Skin epidermis (tissue), 12 donors: Measurements from ENCODE around the gene RNF135.
A peak's percentile ranks its signal among the peaks of the same experiment; 100 is the strongest.
"Not testable (repeated sequence)": the region's sequence is repeated elsewhere in the genome, so short reads cannot be mapped to it uniquely, and the experiment has no call there.

ENCODE experiments used
- H3K27ac ChIP-seq, 21 experiments: fragments of 200-600 bp; sonication (generic) in 11 of 21; one replicate each; pipeline ENCODE4 v1.5.0; 2020; ENCODE audit warnings: mild to moderate bottlenecking in 3 of 21, inconsistent platforms in 2 of 21, moderate library complexity in 2 of 21
- H3K4me3 ChIP-seq, 7 experiments: fragments of 200-600 bp; sonication (generic) in 2 of 7; one replicate each; pipeline ENCODE4 v1.5.0; 2020; ENCODE audit warnings: inconsistent platforms in 2 of 7, mild to moderate bottlenecking in 2 of 7, moderate library complexity in 1 of 7

The RNF135 gene

GRCh38 chr17:30970831-30971567, at the start of gene RNF135:
Gene RNF135, plus strand, starts transcription at chr17:30971039. Its CDS starts 35 bp downstream, at chr17:30971074.
- Histone ChIP-seq H3K4me3 (peak within 1 kb of the TSS; percentile 41 to 86 (median 71)), H3K27ac (peak within 1 kb of the TSS; percentile 81 to 99 (median 96))

GRCh38 chr17:30921544-30922196, 49.2 kb upstream of the RNF135 start, which contains the start of gene ADAP2:
Gene ADAP2, plus strand, starts transcription at chr17:30921945. Its CDS starts 70 bp downstream, at chr17:30922015.
- peak within 1 kb of the TSS in 19 of 21 experiments; percentile 37 to 81 (median 68) for H3K27ac ChIP-seq
- H3K4me3 ChIP-seq = peak within 1 kb of the TSS; percentile 36 to 58 (median 47)

DNA sequence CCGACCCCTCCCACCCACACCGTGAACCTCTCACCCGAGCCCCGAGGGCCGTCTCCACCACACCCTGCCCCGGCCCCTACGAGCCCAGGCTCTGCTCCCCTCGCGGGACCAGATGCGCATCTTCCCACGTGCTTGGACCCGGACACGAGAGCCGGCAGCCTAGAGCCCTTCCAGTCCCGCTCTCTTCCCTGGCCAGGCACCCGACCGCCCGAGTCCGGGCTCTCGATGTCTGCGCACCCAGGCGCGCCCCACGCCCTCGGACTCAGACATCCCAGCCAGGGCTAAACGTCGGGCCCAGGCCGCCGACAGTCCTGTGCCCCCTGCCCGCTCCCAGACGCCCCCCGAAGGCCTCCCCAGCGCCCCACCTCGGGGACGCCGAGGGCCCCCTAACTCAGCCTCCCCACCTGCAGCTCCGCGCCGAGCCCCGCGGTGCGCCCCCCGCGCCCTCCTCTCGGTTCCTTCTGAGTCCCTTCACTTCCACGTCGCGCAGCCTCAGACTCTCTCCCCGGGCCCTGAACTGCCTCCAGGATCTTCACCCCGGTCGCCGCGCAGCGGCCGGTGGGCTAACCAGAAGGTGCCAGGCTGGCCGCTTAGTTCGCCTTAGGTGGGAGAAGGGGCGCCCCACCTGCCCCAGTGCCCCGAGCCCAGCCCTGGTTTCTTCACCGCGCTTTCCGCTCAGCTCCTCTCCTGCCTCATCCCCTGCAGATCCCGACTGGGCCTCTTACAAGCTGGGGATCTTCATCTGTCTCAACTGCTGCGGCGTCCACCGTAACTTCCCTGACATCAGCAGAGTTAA, 48.4 kb upstream of the RNF135 start:
- Histone ChIP-seq H3K27ac (peak overlapping the region in 19 of 21 experiments; percentile 37 to 81 (median 68)), H3K4me3 (peak overlapping the region; percentile 36 to 58 (median 47))

DNA sequence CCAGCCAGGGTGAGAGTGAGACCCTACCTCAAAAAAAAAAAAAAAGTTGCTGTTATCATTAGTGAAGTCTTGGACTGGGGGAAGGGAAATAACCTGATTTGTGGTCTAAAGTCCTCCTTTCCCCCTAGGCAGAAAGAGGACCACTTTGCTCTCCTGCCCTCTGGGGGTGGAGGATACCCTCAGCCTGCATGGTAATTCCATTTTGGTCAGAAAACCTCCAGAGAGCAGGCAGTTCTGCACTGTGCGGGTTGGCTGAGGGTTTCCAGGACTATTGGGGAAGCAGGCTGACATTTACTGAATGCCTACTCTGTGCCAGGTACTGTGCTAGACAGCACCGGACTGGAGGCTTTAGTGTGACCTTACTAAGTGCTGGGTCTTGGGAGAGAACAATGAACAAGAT, 46.5 kb upstream of the RNF135 start:
- no peak overlapping the region for H3K27ac ChIP-seq
- H3K4me3 ChIP-seq = no peak overlapping the region

GRCh38 chr17:30926516-30926915, 44.3 kb upstream of the RNF135 start:
- H3K27ac ChIP-seq = no peak overlapping the region
- no peak overlapping the region for H3K4me3 ChIP-seq

DNA sequence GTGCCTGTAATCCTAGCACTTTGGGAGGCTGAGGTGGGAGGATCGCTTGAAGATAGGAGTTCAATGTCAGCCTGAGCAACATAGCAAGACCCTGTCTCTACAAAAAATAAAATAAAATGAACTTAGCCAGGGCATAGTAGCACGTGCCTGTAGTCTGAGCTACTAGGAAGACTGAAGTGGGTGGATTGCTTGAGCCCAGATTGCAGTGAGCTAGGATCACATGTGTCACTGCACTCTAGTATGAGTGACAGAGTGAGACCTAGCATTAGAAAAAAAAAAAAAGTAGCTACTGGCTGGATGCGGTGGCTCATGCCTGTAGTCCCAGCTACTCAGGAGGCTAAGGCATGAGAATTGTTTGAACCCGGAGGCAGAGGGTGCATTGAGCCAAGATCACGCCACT, 43.1 kb upstream of the RNF135 start:
- no peak overlapping the region for H3K27ac ChIP-seq
- H3K4me3 ChIP-seq = no peak overlapping the region

- Histone ChIP-seq H3K4me3 (no peak overlapping the region), H3K27ac (no peak overlapping the region)
Observed at GRCh38 chr17:30928584-30928983, 42.3 kb upstream of the RNF135 start.

- H3K4me3 ChIP-seq = no peak overlapping the region
- no peak overlapping the region for H3K27ac ChIP-seq
Observed at GRCh38 chr17:30929081-30929633, 41.7 kb upstream of the RNF135 start.

DNA sequence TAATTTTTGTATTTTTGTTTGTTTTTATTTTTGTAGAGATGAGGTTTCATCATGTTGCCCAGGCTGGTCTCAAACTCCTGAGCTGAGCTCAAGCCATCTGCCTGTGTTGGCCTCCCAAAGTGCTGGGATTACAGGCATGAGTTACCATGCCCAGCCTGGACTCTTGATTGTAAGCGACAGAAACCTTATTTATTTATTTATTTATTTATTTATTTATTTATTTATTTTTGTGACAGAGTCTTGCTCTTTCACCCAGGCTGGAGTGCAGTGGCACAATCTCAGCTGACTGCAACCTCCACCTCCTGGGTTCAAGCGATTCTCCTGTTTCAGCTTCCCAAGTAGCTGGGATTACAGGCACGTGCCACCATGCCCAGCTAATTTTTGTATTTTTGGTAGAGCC, 41.0 kb upstream of the RNF135 start:
- not testable (repeated sequence) for H3K27ac ChIP-seq, H3K4me3 ChIP-seq

- no peak overlapping the region for H3K4me3 ChIP-seq
- no peak overlapping the region for H3K27ac ChIP-seq
Observed at GRCh38 chr17:30930495-30930894, 40.3 kb upstream of the RNF135 start.

DNA sequence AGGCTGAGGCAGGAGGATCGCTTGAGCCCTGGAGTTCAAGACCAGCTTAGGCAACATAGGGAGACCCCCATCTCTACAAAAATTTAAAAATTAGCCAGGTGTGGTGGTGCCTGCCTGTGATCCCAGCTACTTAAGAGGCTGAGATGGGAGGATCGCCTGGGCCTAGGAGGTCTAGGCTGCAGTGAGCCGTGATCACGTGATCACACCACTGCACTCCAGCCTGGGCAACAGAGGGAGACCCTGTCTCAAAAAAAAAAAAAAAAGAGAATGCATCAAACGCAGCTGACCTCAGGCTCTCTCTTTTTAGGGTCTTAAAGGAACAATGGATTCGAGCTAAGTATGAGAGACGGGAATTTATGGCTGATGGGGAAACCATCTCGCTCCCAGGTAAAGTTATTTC, 39.3 kb upstream of the RNF135 start:
- not testable (repeated sequence) for H3K4me3 ChIP-seq, H3K27ac ChIP-seq

DNA sequence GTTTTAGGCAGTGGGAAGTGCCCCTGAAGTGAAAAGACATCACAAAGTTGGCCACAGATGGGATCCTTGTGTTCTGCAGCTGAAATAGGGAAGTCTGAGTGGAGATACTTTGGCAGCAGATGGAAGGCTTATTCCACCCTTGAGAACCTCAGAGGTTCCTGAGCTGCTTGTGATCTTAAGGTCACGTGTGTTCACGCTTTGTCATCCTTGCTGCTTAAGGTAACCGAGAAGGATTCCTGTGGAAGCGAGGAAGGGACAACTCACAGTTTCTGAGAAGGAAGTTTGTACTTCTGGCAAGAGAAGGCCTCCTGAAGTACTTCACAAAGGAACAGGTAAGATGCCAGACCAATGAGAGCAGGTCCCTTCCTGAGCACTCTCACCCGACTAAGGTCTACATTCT, 36.9 kb upstream of the RNF135 start:
- no peak overlapping the region for H3K27ac ChIP-seq
- H3K4me3 ChIP-seq = no peak overlapping the region

DNA sequence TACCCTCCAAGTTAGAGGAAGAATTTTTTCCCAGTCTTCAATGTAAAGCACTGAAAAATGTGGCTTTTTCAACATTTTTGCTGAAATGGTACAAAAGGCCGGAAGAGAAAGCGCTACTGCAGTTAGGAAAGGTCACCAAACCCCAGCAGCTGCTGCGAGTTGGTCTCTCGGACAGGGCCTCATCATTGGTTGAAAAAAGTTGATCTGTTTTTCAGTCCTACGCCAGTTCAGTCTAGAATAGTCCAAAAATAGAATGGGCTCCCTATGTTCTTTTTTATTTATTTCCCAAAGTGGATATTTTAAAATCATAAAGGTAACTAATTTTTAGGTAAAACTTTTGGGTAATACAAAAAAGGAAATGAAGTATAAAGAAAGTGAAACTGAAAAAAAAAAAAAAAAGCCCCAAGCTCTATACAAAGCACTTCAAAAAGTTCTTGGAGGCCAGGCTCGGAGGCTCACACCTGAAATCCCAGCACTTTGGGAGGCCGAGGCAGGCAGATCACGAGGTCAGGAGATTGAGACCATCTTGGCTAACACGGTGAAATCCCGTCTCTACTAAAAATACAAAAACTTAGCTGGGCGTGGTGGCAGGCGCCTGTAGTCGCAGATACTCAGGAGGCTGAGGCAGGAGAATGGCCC, 31.7 kb upstream of the RNF135 start:
- peak overlapping the region in 4 of 21 experiments; percentile 12 to 41 (median 26) for H3K27ac ChIP-seq
- no peak overlapping the region for H3K4me3 ChIP-seq

GRCh38 chr17:30942308-30943079, 28.3 kb upstream of the RNF135 start:
- Histone ChIP-seq H3K4me3 (no peak overlapping the region), H3K27ac (no peak overlapping the region)

DNA sequence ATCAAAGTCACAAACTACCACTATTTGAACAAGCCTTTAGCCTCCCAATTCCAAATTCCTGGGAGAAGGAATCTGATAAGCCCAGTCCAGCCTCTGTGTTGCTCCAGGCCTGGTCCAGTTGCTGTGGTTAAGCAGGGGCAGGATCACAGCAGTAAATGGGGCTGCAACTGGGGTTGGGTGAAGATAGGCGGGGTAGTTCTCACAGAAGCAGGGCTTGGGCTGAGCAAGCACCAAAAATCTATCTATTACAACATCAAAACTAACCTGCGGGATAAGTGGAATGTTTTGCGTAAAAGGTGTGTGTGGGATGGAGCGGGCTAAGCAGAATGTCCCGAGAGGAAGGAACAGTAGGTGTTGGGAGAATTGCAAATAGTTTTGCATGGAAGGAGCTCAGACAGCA, 23.0 kb upstream of the RNF135 start:
- Histone ChIP-seq H3K4me3 (no peak overlapping the region), H3K27ac (no peak overlapping the region)

DNA sequence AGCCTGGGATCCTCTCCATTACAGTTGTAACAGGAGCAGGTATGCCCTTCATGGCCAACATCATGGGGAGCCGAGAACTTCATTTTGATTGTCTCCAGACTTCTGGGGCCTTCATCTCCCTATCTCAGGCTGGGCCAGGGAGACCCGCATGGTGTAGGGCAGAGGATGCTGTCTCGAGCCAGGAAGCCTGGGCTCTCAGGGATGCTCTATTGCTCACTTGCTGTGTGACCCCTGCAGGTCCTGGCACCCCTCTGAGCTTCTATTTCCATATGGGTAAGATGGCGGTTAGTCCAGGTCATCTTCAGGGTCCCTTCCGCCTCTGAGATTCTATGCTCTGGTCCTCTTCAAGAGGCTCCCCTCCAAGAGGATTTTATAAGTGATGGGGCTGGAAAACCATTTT, 20.6 kb upstream of the RNF135 start:
- H3K4me3 ChIP-seq = no peak overlapping the region
- H3K27ac ChIP-seq = peak overlapping the region in 5 of 21 experiments; percentile 35 to 65 (median 46)

DNA sequence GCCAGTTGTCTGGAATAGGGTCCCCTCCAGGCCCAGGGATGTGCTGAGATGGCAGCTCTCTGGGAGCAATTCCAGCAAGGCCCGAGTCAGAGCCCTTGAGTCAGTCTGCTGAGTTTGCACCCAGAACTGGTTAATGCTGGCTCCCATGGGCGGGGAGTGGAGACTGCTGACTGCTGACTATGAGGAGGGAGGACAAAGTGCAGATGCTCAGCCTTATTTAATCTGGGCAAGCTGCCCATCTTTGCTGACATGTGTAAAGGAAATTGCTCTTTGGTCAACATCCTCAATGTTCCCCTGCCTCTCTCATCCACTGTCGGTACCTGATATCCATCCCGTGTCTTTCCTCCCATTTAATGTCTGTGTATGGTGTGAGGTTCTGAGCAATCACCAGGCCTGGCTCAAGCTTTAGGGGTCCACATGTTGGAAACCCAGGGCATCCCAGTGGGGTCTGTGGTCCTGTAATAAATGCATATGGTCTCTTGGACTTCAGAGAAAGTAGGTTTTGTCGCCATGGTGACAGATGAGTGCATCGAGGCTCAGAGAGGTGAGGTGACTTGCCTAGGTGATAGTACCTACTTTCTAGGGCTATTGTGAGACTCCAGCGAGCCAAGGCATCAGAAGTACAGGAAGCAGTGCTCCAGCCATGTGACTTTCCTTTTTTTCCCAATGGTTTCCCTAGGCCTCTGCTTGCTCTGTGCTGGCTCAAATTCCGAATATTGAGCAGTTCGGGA, 20.0 kb upstream of the RNF135 start:
- no peak overlapping the region for H3K4me3 ChIP-seq
- H3K27ac ChIP-seq = peak overlapping the region in 5 of 21 experiments; percentile 9 to 67 (median 46)
